Stimulated activated CD4-positive, alpha-beta T cell treated with anti-CD3 and anti-CD28 coated beads, TNF-alpha, amount 100 ng/mL, for 24 hours (primary cell): Measurements from ENCODE around the gene HLA-A.

Experiments
- DNase-seq, 3 experiments: peaks; one replicate each; pipeline ENCODE4 v3.0.0-alpha.2; 2020; ENCODE audit warnings: low read depth in 3 of 3

Gene HLA-A

GRCh38 chr6:29989211-29989610 is 46.9 kb downstream of the HLA-A start:
- DNase-seq = no peak

GRCh38 chr6:29990931-29991330 is 48.6 kb downstream of the HLA-A start:
- no peak for DNase-seq

GRCh38 chr6:29992807-29993206 is 50.5 kb downstream of the HLA-A start:
- no peak for DNase-seq

- no peak for DNase-seq
Observed at GRCh38 chr6:29994826-29995225, 52.5 kb downstream of the HLA-A start.

GRCh38 chr6:29995340-29995777 is 53.0 kb downstream of the HLA-A start:
- DNase-seq = no peak
